ENCODE data around the gene PPP2R1B.
A peak's percentile ranks its signal among the peaks of the same experiment; 100 is the strongest.

Gene PPP2R1B

GRCh38 chr11:111765984-111766833, at the start of gene PPP2R1B:
PPP2R1B (minus strand) TSS chr11:111766389; CDS start chr11:111766361, 28 bp downstream.
- peak; percentile 28 to 52 for DNase-seq (ENCODE audit: low read depth in 2 of 2)

GRCh38 chr11:111815489-111815888, 49.3 kb upstream of the PPP2R1B start:
- no peak for DNase-seq (ENCODE audit: low read depth in 2 of 2)

GRCh38 chr11:111814557-111815320, 48.5 kb upstream of the PPP2R1B start:
- no peak for DNase-seq (ENCODE audit: low read depth in 2 of 2)

GRCh38 chr11:111814106-111814505, 47.9 kb upstream of the PPP2R1B start:
- no peak for DNase-seq (ENCODE audit: low read depth in 2 of 2)

GRCh38 chr11:111812211-111812610, 46.0 kb upstream of the PPP2R1B start:
- DNase-seq (ENCODE audit: low read depth in 2 of 2), result no peak

- no peak for DNase-seq (ENCODE audit: low read depth in 2 of 2)
Measured at GRCh38 chr11:111811445-111811844, 45.3 kb upstream of the PPP2R1B start.

GRCh38 chr11:111808834-111809233, 42.6 kb upstream of the PPP2R1B start:
- no peak for DNase-seq (ENCODE audit: low read depth in 2 of 2)

GRCh38 chr11:111808063-111808588, 41.9 kb upstream of the PPP2R1B start:
- no peak for DNase-seq (ENCODE audit: low read depth in 2 of 2)

GRCh38 chr11:111807076-111807475, 40.9 kb upstream of the PPP2R1B start:
- no peak for DNase-seq (ENCODE audit: low read depth in 2 of 2)

- no peak for DNase-seq (ENCODE audit: low read depth in 2 of 2)
Measured at GRCh38 chr11:111801135-111801534, 34.9 kb upstream of the PPP2R1B start.

GRCh38 chr11:111798279-111798678, 32.1 kb upstream of the PPP2R1B start:
- DNase-seq (ENCODE audit: low read depth in 2 of 2), result no peak

- DNase-seq (ENCODE audit: low read depth in 2 of 2), result no peak
Measured at GRCh38 chr11:111797145-111797581, 31.0 kb upstream of the PPP2R1B start.

GRCh38 chr11:111796696-111797095, 30.5 kb upstream of the PPP2R1B start:
- no peak for DNase-seq (ENCODE audit: low read depth in 2 of 2)

- DNase-seq (ENCODE audit: low read depth in 2 of 2), result no peak
Measured at GRCh38 chr11:111795334-111795985, 29.3 kb upstream of the PPP2R1B start.

- DNase-seq (ENCODE audit: low read depth in 2 of 2), result no peak
Measured at GRCh38 chr11:111793863-111794262, 27.7 kb upstream of the PPP2R1B start.

- no peak for DNase-seq (ENCODE audit: low read depth in 2 of 2)
Measured at GRCh38 chr11:111792955-111793500, 26.8 kb upstream of the PPP2R1B start.

GRCh38 chr11:111792314-111792713, 26.1 kb upstream of the PPP2R1B start:
- no peak for DNase-seq (ENCODE audit: low read depth in 2 of 2)

- no peak for DNase-seq (ENCODE audit: low read depth in 2 of 2)
Measured at GRCh38 chr11:111788464-111788863, 22.3 kb upstream of the PPP2R1B start.

- no peak for DNase-seq (ENCODE audit: low read depth in 2 of 2)
Measured at GRCh38 chr11:111788051-111788450, 21.9 kb upstream of the PPP2R1B start.

GRCh38 chr11:111785886-111786412, 19.8 kb upstream of the PPP2R1B start:
- no peak for DNase-seq (ENCODE audit: low read depth in 2 of 2)

GRCh38 chr11:111785076-111785475, 18.9 kb upstream of the PPP2R1B start:
- DNase-seq (ENCODE audit: low read depth in 2 of 2), result no peak
